Common myeloid progenitor, CD34-positive (primary cell): ENCODE measurements around the gene ZBTB38.

Experiments used
- CTCF ChIA-PET: fragments of 350-600 bp; sonication (Branson Sonifier 250); formaldehyde crosslinking; loops from one replicate; lab custom pipeline; 2021; ENCODE audit warnings: antibody characterized with exemption; lab: Charles Lee
- POLR2A ChIA-PET: fragments of 350-600 bp; sonication (Branson Sonifier 250); formaldehyde crosslinking; loops from one replicate; lab custom pipeline; 2021; ENCODE audit warnings: antibody characterized with exemption; lab: Charles Lee
- DNase-seq, 3 donors: peaks; one replicate each; pipeline versions ENCODE4 v3.0.0 to v3.0.0-alpha.2; 2013
- H3K27ac ChIP-seq, 2 experiments: 1 replicate in 1 of 2; 2 replicates in 1 of 2; pipeline ENCODE4 v1.7.0; 2013; ENCODE audit warnings: inconsistent platforms in 2 of 2, low read length in 2 of 2, mild to moderate bottlenecking in 2 of 2, low read depth in 1 of 2, moderate library complexity in 1 of 2; ENCODE audit not compliant: severe bottlenecking in 2 of 2, insufficient read depth in 1 of 2, poor library complexity in 1 of 2
- H3K27me3 ChIP-seq, 5 experiments: replicated peaks in 2 of 5; 1 replicate in 3 of 5; 2 replicates in 2 of 5; pipeline versions ENCODE4 v1.6.1 to v1.7.0; 2013; ENCODE audit warnings: low read length in 4 of 5, mild to moderate bottlenecking in 2 of 5, moderate library complexity in 2 of 5, inconsistent platforms in 1 of 5; ENCODE audit not compliant: insufficient read depth in 5 of 5, control insufficient read depth in 4 of 5
- H3K36me3 ChIP-seq, 4 experiments: 1 replicate in 2 of 4; 2 replicates in 2 of 4; pipeline versions ENCODE4 v1.6.1 to v1.7.0; 2013; ENCODE audit warnings: low read length in 3 of 4, control low read depth in 1 of 4, mild to moderate bottlenecking in 1 of 4; ENCODE audit not compliant: control insufficient read depth in 4 of 4, insufficient read depth in 4 of 4
- H3K4me1 ChIP-seq, 4 experiments: 1 replicate in 3 of 4; 2 replicates in 1 of 4; pipeline versions ENCODE4 v1.6.1 to v1.7.1; 2013; ENCODE audit warnings: low read length in 3 of 4, mild to moderate bottlenecking in 3 of 4, control low read depth in 1 of 4, inconsistent platforms in 1 of 4, moderate library complexity in 1 of 4; ENCODE audit not compliant: control insufficient read depth in 4 of 4, insufficient read depth in 4 of 4; ENCODE audit errors: control extremely low read depth in 1 of 4
- H3K4me3 ChIP-seq, 7 experiments: 1 replicate in 4 of 7; 2 replicates in 3 of 7; pipeline versions ENCODE4 v1.5.1 to v1.7.0; 2013; ENCODE audit warnings: mild to moderate bottlenecking in 7 of 7, low read length in 6 of 7, moderate library complexity in 6 of 7, inconsistent platforms in 2 of 7, low read depth in 2 of 7, control low read depth in 1 of 7; ENCODE audit not compliant: insufficient read depth in 4 of 7, control insufficient read depth in 1 of 7; ENCODE audit errors: extremely low read depth in 1 of 7
- H3K9me3 ChIP-seq, 5 experiments: 1 replicate in 4 of 5; 2 replicates in 1 of 5; pipeline versions ENCODE4 v1.6.1 to v1.7.1; 2013; ENCODE audit warnings: low read length in 4 of 5, mild to moderate bottlenecking in 2 of 5, inconsistent platforms in 1 of 5, low read depth in 1 of 5, moderate library complexity in 1 of 5; ENCODE audit not compliant: control insufficient read depth in 4 of 5, insufficient read depth in 2 of 5; ENCODE audit errors: control extremely low read depth in 1 of 5
- WGBS: methylation state at CpG from one replicate; pipeline ENCODE4 v1.1.5; 2013; ENCODE audit not compliant: insufficient coverage; 5-methylcytosine and 5-hydroxymethylcytosine counted together

The ZBTB38 gene

GRCh38 chr3:141326626-141327025 is 41.7 kb upstream of the ZBTB38 start:
- Histone ChIP-seq H3K27ac (no peak overlapping the region), H3K9me3 (no peaks in the 10 kb centered on the region), H3K4me3 (no peak overlapping the region), H3K4me1 (peaks cover 0 to 13% (median under 1%) of the 10 kb centered on the region in 4 experiments), H3K36me3 (no peaks in the 10 kb centered on the region), H3K27me3 (no peaks in the 10 kb centered on the region)
- POLR2A ChIA-PET: no interaction called here
- CTCF ChIA-PET: no interaction called here
- 60% methylated on average over 1 of the region's 3 CpGs for WGBS
- no peak for DNase-seq

GRCh38 chr3:141328286-141329166 is 39.8 kb upstream of the ZBTB38 start:
- 84% methylated on average over 6 of the region's 7 CpGs for WGBS
- Histone ChIP-seq H3K27me3 (no peaks in the 10 kb centered on the region), H3K36me3 (no peaks in the 10 kb centered on the region), H3K27ac (no peak overlapping the region), H3K9me3 (no peaks in the 10 kb centered on the region), H3K4me1 (peaks cover 0 to 10% (median under 1%) of the 10 kb centered on the region in 4 experiments), H3K4me3 (no peak overlapping the region)
- ChIA-PET CTCF (no interaction called here), POLR2A (no interaction called here)
- no peak for DNase-seq

GRCh38 chr3:141330235-141330634 is 38.1 kb upstream of the ZBTB38 start:
- no peaks in the 10 kb centered on the region for H3K9me3 ChIP-seq
- H3K4me3 ChIP-seq: no peak overlapping the region
- no peak overlapping the region for H3K27ac ChIP-seq
- POLR2A ChIA-PET: no interaction called here
- no peaks in the 10 kb centered on the region for H3K27me3 ChIP-seq
- DNase-seq: no peak
- H3K36me3 ChIP-seq: no peaks in the 10 kb centered on the region
- CTCF ChIA-PET: interaction anchor here (1.5 kb wide), 1 partner anchor 18 kb away, joined by 4 read pairs; no protein-coding TSS in a partner anchor
- WGBS: 100% methylated on average over 3 of the region's 3 CpGs
- H3K4me1 ChIP-seq: peaks cover 0 to 3% (median under 1%) of the 10 kb centered on the region in 4 experiments

- POLR2A ChIA-PET: no interaction called here
- H3K27me3 ChIP-seq: no peaks in the 10 kb centered on the region
- CTCF ChIA-PET: interaction anchor here (1.2 to 1.5 kb wide), 2 partner anchors 14 to 19 kb away, joined by 3 to 4 read pairs; no protein-coding TSS in a partner anchor
- no peak overlapping the region for H3K27ac ChIP-seq
- H3K4me3 ChIP-seq: no peak overlapping the region
- H3K9me3 ChIP-seq: no peaks in the 10 kb centered on the region
- no CpG with 5 or more reads among the region's 3 CpGs for WGBS
- no peaks in the 10 kb centered on the region for H3K36me3 ChIP-seq
- H3K4me1 ChIP-seq: peaks cover 0 to 3% (median under 1%) of the 10 kb centered on the region in 4 experiments
- no peak for DNase-seq
These were observed 37.5 kb upstream of the ZBTB38 start for GRCh38 chr3:141330718-141331376.

- no peaks in the 10 kb centered on the region for H3K9me3 ChIP-seq
- H3K4me3 ChIP-seq: no peak overlapping the region
- H3K36me3 ChIP-seq: no peaks in the 10 kb centered on the region
- H3K27ac ChIP-seq: peak overlapping the region in 1 of 2 experiments; percentile 28
- CTCF ChIA-PET: interaction anchor here (1.1 to 1.5 kb wide), 3 partner anchors 13 to 28 kb away, joined by 3 to 5 read pairs (median 3); no protein-coding TSS in a partner anchor
- no peaks in the 10 kb centered on the region for H3K4me1 ChIP-seq
- WGBS: 96% methylated on average over 8 of the region's 9 CpGs
- POLR2A ChIA-PET: no interaction called here
- DNase-seq: no peak
- no peaks in the 10 kb centered on the region for H3K27me3 ChIP-seq
These were observed 36.7 kb upstream of the ZBTB38 start for GRCh38 chr3:141331377-141332318.

- peak overlapping the region in 1 of 2 experiments; percentile 28 for H3K27ac ChIP-seq
These were observed 35.9 kb upstream of the ZBTB38 start for GRCh38 chr3:141332416-141332815.

More at GRCh38 chr3:141332416-141332815, 35.9 kb upstream of the ZBTB38 start:
- Histone ChIP-seq H3K36me3 (no peaks in the 10 kb centered on the region), H3K9me3 (no peaks in the 10 kb centered on the region), H3K27me3 (no peaks in the 10 kb centered on the region), H3K4me3 (no peak overlapping the region), H3K4me1 (no peaks in the 10 kb centered on the region)
- POLR2A ChIA-PET: no interaction called here
- CTCF ChIA-PET: interaction anchor here (1.1 to 1.5 kb wide), 3 partner anchors 13 to 27 kb away, joined by 3 to 5 read pairs (median 3); no protein-coding TSS in a partner anchor
- 100% methylated on average over 3 of the region's 5 CpGs for WGBS
- DNase-seq: no peak
